Measurements from ENCODE around the gene GFPT1.
A peak's percentile ranks its signal among the peaks of the same experiment; 100 is the strongest.

Gene GFPT1

DNA sequence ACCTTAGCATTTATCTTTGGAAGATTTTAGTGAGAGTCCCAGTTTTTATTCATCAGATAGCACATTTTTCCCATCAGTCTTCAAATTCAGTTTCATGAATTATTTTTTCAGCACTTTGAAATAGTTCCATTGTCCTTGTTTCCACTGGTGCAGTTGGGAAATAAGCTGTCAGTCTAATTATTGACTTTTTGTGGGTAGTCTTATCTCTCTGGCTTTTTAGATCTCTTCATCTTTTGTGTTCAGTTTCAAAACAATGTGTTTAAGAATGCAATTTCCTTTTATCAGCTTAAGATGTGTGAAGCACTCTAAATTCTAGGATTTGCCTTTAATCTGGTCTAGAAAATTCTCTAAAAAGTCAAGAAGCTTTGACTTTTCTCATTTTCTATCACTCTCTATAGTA, 70.5 kb downstream of the GFPT1 start:
- no peak for DNase-seq (ENCODE audit: low read depth in 2 of 2)

DNA sequence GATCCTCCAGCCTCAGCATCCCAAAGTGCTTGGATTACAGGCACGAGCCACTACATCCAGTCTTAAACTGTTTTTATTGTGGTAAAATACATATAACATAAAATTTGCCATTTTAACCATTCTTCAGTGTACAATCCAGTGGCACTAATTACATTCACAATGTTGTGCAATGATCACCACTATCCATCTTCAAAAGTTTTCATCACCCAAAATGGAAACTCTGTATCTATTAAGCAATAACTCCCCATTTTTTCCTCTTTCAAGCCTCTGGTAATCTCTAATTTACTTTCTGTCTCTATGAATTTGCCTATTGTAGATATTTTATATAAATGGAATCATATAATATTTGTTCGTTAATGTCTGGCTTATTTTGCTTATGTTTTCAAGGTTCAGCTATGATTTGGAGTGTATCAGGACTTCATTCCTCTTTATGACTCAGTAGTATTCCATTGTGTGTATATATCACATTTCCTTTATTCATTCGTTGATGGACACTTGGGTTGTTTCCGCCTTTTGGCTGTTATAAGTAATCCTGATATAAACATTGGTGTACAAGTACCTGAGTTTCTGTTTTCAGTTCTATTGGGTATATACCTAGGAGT, 71.8 kb downstream of the GFPT1 start:
- DNase-seq (ENCODE audit: low read depth in 2 of 2) = no peak

DNA sequence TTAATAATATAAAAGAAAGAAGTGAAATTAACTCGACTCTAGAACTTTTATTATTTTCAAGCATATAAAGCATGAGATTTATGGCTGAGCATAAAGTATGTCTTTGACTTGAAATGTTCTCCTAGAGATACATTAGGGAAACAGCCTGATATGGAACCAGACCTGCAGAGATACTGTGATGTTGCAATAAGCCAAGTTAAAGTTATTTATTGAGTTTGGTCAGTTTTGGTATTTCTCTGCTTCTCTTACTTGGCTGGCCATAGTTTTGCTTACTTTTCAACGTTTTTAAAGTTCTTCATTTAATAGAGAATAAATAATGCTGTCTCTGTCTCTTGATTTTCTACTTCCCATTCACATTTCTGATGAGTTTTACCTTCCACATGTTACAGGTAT, 76.0 kb downstream of the GFPT1 start:
- DNase-seq (ENCODE audit: low read depth in 2 of 2) = no peak

DNA sequence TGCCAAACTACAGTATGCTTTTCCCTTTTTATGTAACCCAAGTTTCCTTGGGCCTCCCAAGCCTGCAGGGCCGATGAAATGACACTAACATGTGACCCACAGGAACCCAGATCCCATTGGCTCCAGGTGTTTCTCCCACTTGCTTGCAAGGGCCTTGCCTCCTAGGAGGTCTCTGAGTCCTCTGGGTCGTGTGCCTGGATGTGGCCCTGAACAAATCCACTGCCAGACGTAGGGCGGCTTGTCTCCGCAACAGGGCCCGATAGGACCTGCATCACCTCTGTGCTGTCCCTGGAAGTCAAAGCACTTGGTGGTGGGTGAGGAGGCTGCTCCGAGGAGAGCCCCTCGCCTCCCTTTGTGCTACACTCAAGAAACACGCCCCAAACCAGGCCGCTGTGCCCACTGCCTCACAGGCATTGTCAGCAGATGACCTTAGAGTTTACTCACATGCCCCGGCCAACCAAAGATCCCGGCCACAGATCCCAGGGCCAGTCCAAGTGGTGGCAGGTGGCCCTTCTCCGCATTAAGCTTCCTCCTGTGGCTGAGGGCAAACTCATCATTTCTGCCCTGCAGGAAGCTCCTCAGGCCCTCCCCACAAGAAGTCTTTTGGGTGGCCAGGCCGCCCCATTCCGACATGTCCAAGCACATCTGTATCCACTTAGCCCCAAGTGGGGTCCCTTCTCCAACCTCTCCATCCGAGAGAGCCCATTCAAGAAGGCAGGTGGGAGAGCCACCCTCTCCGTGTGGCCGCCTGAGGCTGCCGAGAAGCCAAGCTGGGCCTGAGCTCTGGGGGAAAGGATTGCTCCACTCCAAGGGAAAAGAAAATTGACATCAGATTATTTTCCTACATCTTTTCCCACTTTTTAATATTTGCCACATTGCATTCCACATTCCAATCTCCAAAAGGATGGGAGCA, 76.7 kb downstream of the GFPT1 start:
- DNase-seq (ENCODE audit: low read depth in 2 of 2) = no peak

DNA sequence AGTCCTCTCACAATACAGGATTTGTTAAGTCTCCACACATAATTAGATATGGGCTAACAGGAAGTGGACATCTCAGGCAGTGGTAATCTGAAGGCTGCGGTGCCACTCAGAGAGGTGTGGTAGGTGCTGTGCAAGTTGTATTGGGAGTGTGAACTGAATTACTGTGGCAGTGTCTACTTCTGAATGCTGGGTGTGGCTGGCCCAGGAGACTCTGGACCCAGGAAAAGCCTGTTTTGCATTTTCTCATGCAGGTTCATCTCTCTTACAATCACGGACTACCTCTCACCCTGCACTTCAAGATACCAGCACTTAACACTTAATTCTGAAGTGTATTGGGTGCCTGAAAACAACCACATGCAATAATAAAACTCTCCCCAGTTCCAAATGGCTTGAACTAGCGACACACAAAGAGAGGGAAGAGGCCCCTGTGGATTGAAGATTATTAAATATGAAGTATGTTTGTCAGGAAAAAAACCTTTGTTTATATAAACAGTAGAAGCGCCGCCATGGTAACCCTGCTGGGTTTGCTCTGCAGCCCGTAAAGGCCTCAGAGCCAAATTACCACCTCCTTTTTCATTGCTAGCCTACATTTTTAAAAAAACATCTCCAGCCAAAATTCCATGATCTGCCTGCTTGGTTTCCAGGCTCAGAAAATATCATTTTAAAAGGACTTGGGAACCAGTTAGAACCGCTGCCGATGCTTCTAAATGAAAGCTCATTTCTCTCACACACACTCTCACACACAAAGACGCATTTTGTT, 77.5 kb downstream of the GFPT1 start:
- no peak for DNase-seq (ENCODE audit: low read depth in 2 of 2)

DNA sequence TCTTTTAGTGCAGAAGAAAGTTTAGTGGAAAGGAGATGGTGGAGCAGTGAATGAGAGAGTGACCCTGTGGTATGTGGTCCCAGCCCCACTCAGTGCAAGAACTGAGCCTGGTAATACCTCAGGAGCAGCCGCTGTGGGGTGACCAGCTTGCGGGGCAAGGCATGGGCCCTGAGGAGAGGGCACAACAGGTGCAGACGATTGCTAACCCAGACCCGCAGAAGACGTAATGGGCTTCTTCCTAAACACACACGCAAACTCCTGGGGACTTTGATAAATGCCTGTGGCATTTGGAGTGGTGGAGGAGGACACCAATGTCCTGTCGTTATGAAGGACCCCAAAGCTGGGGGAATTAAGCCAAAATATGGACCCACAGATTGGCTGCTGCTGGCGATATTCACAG, 78.7 kb downstream of the GFPT1 start:
- no peak for DNase-seq (ENCODE audit: low read depth in 2 of 2)

DNA sequence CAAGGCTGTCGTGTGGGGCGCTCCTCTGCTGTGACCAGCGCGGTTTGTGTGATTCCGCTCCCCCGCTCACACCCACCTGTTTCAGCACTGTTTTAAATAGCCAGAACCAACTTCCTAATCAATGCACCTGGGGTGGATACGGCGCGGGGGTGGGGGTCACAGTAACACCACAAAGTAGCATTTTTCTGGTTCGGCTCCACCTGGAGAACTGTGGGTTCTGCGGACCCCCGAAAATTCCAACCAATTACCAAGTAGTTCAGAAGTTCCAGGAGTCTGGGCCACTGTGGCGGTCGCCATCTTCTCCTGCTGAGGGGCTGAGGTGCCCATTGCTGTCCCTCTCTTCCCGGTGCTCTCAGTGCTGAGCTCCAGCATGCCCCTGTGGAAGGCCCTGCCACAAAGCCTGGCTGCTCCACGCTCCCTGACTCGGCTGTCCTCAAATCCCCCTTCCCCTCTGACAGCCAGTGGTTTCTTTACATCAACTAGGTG, 79.4 kb downstream of the GFPT1 start:
- no peak for DNase-seq (ENCODE audit: low read depth in 2 of 2)

DNA sequence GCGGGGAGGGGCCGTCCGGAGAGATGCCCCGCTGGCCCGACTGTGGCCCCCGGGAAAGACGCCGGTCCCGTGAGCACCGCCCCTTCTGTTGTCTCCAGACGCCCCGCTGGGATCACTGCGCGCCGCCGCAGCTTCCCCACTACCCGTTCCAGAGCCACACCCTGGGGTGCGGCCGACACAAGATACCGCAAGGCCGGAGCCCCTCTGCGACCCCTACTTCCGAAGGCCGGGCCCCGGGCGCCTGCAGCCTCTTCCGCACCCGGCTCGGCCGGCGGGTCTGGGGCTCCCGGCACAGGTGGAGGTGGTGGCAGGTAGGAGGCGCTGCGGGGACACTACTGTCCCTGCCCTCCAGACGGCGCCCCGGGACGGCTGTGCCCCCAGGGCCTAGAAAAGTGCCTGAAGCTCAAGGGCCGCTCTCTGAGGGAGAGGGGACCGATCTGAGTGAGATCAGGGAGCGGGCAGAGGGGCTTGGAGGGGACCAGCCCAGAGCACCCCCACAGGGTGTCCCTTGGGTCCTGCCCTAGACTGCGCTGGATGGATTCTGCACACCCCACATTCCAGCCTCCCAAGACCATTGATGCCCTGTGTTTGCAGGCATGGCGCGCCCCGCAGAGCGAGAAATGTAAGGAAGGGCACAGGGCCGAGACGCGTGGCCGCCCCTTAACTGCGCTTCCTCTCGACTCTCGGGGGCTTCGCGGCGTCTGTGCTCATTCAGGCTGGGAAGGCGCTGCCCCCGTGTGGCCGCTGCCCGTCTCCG, 80.0 kb downstream of the GFPT1 start:
- peak; percentile 1 to 39 for DNase-seq (ENCODE audit: low read depth in 2 of 2)

DNA sequence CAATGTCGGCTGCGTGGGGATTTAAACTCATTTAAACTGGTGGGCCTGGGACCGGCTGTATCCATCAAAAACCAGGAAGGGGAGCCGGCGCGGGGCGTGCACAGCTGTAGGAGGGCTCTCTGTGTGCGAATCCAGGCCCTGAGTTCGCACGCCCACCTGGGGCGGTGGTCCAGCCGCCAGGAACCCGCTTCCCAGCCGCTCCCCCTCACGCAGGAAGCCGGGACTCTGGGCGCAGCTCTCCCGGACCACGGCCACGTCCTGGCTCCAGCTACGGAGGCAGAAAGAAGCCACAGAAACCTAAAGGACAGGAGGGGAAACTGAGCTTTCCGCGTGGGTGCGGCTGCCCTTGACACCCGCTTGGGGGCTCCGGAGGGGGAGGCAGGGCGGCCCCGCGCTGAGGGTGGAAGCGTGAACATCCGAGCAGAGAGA, 80.6 kb downstream of the GFPT1 start:
- no peak for DNase-seq (ENCODE audit: low read depth in 2 of 2)

DNA sequence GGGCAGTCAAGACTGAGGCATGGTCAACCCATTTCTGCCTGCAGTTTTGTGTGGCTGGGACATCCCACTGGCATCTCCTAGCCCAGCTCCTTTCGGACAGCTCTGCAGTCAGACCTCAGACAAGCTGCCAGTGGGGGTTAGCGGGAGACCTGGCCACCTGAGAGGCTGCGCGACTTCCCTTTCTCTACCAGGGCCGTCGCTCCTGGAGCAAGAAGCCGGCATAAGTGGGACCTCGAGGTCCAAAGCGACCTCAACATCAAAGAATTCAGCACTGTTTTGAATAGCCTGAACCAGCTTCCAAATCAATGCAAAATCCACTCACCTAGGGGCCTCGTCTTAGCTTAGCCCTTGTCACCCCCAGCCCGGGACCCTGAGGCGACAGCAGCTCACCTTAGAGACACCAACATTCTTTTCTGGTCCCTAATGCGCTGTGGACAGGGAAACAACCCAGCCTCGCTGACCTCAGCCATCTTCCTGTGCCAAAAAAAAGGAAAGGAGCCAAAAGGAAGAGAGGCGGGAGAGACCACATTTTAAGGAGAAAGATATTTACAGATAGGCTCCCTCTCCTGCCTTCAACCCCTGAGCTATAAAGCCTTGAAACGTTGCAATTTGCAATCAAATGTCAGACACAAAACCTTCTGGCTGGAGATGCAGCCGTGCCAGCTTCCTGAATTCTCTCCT, 81.2 kb downstream of the GFPT1 start:
- DNase-seq (ENCODE audit: low read depth in 2 of 2) = no peak

DNA sequence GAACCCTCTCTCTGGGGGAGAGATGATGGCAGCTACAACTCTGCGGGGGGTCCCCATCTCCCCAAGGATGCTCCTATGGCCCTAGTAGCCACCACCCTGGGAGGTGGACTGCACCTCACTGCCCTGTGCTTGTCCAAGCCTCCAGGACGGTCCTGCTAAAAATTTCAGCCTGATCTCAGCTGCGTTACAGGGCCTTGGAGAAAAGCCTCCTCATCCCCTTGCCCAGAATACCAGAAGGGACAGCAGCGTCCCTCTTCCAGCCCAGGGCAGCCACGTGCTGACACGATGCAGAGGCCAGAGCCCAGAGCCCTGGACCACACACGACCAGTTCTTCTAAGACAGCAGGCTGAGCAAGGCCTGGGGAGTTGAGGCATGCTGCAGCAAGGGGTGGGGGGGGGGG, 81.9 kb downstream of the GFPT1 start:
- DNase-seq (ENCODE audit: low read depth in 2 of 2) = no peak

DNA sequence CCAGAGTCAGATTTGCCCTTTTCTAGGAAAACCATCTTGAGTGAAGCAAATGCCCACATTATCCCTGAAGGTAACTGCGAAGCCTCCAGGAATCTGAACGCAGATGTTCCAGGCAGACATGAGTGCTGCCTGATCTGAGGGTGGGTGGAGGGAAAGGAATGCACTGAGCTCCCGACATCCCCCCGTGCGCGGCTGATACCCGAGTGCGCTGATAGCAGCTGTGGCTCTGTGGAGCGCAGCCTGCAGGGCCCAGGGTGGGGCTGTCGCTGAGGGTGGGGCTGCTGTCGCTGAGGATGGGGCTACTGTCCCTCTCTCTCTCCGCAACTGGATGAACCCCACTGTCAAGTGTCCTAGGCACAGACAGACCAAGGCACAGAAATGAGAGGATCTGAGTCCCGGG, 82.4 kb downstream of the GFPT1 start:
- no peak for DNase-seq (ENCODE audit: low read depth in 2 of 2)

DNA sequence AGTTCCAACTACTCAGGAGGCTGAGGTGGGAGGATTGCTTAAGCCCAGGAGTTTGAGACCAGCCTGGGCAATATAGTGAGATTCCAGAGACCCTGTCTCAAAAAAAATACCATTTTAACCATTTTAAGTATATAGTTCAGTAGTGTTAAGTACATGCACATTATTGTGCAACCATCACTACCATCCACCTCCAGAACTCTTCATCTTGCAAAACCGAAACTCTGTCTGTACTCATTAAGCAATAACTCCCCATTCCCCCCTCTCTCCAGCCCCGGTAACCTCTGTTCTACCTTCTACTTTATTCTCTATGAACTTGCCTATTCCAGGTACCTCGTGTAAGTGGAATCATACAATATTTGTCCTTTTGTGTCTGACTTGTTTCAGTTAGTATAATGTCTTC, 86.4 kb downstream of the GFPT1 start:
- DNase-seq (ENCODE audit: low read depth in 2 of 2) = no peak

DNA sequence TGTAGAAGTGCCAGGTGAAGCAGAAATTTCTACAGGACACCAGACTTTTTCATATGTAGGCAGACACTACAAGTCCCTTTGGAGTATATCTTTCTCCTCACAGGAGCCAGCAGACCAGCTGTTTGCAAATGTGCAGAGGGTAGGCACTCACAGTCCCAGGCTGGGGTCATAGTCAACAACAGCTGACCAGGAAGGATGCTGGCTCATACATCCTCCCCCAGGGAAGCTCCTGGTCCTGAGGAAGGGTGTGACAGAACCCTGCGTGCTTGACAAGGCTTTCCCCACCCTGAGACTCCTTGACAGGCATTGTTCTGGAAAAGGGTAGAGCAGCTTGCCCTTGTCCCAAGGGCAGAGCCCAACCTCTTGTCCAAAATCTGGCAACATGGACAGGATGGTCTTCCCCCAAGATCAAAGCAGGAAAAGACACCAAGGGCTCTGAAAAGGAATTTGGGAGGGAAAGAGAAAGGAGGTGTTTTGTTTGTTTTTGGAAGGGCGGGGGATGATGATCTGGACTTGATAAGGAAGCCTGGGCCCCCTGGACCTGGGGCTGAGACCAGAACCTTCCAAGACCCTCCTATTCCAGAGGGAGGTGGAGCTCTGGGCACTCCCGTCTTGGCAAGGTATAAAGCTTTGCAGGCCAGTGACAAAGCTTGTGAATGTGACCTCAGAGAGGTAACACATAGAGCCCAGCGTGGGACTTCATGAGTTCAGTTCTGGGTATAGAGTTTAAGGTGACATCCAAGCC, 87.1 kb downstream of the GFPT1 start:
- DNase-seq (ENCODE audit: low read depth in 2 of 2) = no peak

DNA sequence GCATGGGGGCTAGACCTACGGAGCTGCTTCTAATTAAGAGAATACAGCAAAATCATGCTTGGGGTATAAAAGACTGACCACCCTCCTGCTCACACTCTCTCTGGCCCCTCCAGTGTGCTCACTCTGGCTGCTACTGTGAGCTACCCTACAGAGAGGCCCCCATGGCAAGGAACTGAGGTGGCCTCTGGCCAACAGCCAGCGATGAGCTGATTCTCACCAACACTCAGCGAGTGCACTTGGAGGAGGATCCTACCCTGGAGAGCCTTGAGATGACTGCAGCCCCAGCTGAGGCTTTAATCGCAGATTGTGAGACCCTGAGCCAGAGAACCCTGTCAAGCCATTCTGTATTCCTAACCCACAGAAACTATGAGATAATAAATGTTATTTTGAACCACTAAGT, 88.2 kb downstream of the GFPT1 start:
- no peak for DNase-seq (ENCODE audit: low read depth in 2 of 2)

DNA sequence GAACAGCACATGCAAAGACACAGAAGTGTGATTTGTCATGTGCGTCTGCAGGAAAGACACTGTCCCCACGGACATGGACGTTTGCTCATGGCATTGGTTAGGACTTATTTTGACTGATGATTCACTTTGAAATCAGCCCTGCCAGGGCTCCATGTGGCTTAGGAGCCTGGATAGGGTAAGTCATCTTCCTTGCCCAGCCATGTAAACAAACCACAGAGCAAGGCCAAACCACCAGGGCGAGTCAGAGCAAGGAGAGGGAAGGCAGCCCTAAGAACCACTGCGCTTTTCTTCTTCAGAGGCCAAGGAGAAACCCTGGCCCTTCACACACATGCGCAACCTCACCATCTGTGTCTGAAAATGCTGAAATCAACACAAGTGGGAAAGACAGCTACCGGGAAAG, 88.8 kb downstream of the GFPT1 start:
- DNase-seq (ENCODE audit: low read depth in 2 of 2) = no peak

DNA sequence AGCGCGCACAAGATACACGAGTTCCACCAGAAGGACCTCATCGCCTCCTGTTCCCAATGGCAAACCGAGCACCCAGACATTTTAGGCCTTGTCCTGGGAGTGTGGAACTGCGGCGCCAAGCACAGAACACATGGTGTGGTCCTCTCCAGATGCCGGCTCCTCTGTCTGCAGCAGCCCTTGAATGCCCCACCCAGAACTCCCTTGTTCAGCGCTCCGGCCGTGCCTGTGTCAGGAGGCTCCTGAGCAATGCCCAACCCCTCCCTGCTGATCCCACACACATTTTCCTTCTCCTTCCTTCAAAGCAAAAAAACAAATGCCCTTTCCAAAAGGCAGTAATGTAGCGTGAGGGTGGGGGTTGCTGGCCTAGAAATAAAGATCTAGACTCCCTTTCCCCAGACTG, 89.8 kb downstream of the GFPT1 start:
- DNase-seq (ENCODE audit: low read depth in 2 of 2) = no peak

DNA sequence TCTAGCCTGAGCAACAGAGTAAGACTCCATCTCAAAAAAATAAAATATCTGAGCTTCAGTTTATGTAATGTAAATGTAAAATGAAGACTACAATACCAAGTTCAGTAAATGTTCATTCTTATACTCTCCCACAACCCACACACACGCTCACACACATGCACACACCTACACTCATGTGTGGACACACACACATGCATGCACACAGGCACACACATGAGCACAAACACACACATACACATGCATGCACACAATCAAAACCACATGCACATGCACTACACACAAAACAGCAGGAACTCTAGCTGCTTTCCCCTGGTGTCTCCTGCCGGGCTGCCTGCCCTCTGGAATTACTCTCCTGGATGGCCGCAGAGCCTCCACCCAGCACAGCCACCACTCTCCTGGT, 90.6 kb downstream of the GFPT1 start:
- DNase-seq (ENCODE audit: low read depth in 2 of 2) = no peak

DNA sequence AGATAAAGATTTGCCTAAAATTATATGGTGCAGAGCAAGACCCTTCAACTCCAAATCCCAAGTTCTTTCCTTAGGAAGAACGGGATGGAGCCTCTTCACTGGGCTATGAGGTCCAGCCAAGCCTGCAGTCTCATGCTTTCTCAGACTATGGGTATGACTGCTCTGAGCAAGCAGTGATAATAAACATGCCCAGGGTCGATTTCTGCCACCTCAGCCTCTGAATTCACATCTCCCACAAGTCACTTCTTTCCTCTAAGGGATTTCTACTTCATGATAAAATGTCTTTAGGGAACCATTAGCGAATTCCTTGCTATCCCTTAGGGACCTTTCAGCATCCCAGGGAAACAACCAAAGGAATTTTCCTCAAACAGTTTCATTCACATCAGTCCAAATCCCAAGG, 94.8 kb downstream of the GFPT1 start:
- DNase-seq (ENCODE audit: low read depth in 2 of 2) = no peak

DNA sequence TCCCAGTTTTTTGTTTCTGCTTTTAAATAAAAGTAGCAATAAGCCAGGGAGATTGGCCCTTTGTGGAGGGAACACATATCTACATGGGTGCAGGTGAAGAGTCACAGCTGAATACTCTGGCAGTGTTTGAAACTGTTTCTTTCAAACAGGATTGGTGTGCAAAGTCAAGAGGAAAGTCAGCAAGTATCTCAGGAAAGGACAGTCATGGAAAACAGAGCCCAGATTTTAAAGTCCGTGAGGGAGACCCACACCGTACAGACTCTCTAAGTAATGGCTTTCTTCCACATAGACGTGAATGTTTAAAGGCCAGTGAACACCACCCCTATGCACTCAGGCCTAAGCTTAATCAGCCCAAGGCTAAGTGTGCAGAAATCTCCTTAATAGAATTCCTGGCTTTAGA, 95.3 kb downstream of the GFPT1 start:
- DNase-seq (ENCODE audit: low read depth in 2 of 2) = no peak
